ENCODE data around the gene DYNC1LI1. TPM values are rescaled to one million over a fixed set of nuclear protein-coding genes. Genes with fewer than 3 reads are reported as not detected.

Gene DYNC1LI1
- total RNA-seq: 50.0 and 51.1 TPM in 2 replicates

GRCh38 chr3:32570421-32571191 lies at the start of gene DYNC1LI1:
DYNC1LI1 (minus strand) TSS chr3:32570858; CDS start chr3:32570770, 88 bp downstream.

GRCh38 chr3:32502118-32502945 lies 68.3 kb downstream of the DYNC1LI1 start, which contains the start of gene CMTM6:
CMTM6 (minus strand) TSS chr3:32502852; CDS start chr3:32502745, 107 bp downstream.

Other genes starting within 250 kb of the DYNC1LI1 start
- gene CMTM7, start 179.0 kb downstream of the DYNC1LI1 start, total RNA-seq: 54.2 and 55.1 TPM in 2 replicates
- 123 and 131 TPM in 2 replicates for gene CMTM6, start 68.0 kb downstream of the DYNC1LI1 start, total RNA-seq
- gene CNOT10, start 114.3 kb upstream of the DYNC1LI1 start, total RNA-seq: 11.6 and 15.2 TPM in 2 replicates
- gene TRIM71, start 247.1 kb upstream of the DYNC1LI1 start, total RNA-seq: not detected in 2 replicates